GM23338 (cell line): Measurements from ENCODE around the gene KCNG3.

Source experiments
- CREB1 ChIP-seq: fragments of 250-450 bp; sonication (Bioruptor Pico); IDR thresholded peaks from 2 replicates; pipeline ENCODE4 v1.5.0; 2020; ENCODE audit warnings: low read depth, mild to moderate bottlenecking, moderate library complexity
- EZH2 ChIP-seq: fragments of 200-600 bp; sonication (generic); IDR thresholded peaks from one replicate; pipeline ENCODE4 v1.8.0; 2017; ENCODE audit warnings: antibody characterized with exemption, mild to moderate bottlenecking, low read depth; ENCODE audit not compliant: unreplicated experiment
- EZH2phosphoT487 ChIP-seq: fragments of 200-600 bp; sonication (generic); IDR thresholded peaks from one replicate; pipeline ENCODE4 v1.8.1; 2018; ENCODE audit warnings: antibody characterized with exemption; ENCODE audit not compliant: unreplicated experiment
- JUNB ChIP-seq: IDR thresholded peaks from one replicate; pipeline ENCODE4 v1.6.1; 2016; ENCODE audit warnings: antibody characterized with exemption; ENCODE audit not compliant: unreplicated experiment
- NANOG ChIP-seq: IDR thresholded peaks from 2 replicates; pipeline ENCODE4 v1.6.1; 2016; ENCODE audit warnings: antibody characterized with exemption, borderline replicate concordance
- POLR2AphosphoS5 ChIP-seq: IDR thresholded peaks from 2 replicates; pipeline ENCODE4 v1.6.1; 2016; ENCODE audit warnings: antibody characterized with exemption, low read depth
- STAT1 ChIP-seq: IDR thresholded peaks from one replicate; pipeline ENCODE4 v1.6.1; 2016; ENCODE audit warnings: antibody characterized with exemption; ENCODE audit not compliant: unreplicated experiment
- ZNF331 ChIP-seq: fragments of 250-450 bp; sonication (Bioruptor Pico); IDR thresholded peaks from 2 replicates; pipeline ENCODE4 v1.5.0; 2020; ENCODE audit warnings: low read depth, mild to moderate bottlenecking, moderate library complexity
- TF ChIP-seq, protein P1 (sequence below), 2 experiments: fragments of 200-600 bp in 1 of 2; sonication (generic) in 1 of 2; conservative IDR thresholded peaks; 2 replicates each; pipeline versions ENCODE4 v1.5.1 to v1.6.1; 2016 to 2017; ENCODE audit warnings: antibody characterized with exemption in 2 of 2, low read depth in 2 of 2, mild to moderate bottlenecking in 2 of 2, moderate library complexity in 1 of 2
- TF ChIP-seq, protein P2 (sequence below): IDR thresholded peaks from one replicate; pipeline ENCODE4 v1.6.1; 2018; ENCODE audit warnings: antibody characterized with exemption; ENCODE audit not compliant: unreplicated experiment
- TF ChIP-seq, protein P3 (sequence below): fragments of 250-450 bp; sonication (Bioruptor Pico); IDR thresholded peaks from 2 replicates; pipeline ENCODE4 v1.5.0; 2020; ENCODE audit warnings: mild to moderate bottlenecking, moderate library complexity
- TF ChIP-seq, protein P4 (sequence below): IDR thresholded peaks from 2 replicates; pipeline ENCODE4 v1.6.1; 2016; ENCODE audit warnings: antibody characterized with exemption

DNA sequence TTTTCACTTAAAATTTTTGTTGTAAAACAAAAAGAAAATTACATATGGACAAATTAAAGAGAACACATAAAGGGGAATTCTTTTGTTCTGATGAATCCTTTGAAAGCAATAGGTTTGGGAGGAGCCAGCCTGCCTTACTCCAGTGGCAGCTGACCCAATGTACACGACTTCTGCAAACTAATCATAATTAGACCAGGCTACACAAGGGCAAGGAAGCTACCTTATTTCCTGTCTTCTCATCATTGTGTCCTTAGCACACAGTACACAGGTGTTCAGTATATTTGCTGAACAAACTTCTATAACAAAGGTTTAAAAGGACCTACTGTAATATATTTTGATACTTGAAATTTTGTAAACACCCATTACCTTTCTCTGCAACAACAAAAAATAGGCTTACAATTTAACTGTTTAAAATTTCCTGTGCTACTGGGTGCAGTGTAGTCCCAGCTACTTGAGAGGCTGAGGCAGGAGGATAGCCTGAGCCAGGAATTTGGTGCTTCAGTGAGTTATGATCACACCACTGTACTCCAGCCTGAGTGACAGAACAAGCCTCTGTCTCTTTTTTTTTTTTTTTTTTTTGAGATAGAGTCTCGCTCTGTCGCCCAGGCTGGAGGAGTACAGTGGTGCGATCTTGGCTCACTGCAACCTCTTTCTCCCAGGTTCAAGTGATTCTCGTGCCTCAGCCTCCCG, 18.9 kb downstream of the KCNG3 start:
- TF ChIP-seq EZH2phosphoT487 (no peak), NANOG (no peak), POLR2AphosphoS5 (no peak), EZH2 (no peak), JUNB (no peak), CREB1 (CRISPR knock-in tag) (no peak), STAT1 (no peak), ZNF331 (CRISPR knock-in tag) (no peak)
- TF ChIP-seq, protein P1, sequence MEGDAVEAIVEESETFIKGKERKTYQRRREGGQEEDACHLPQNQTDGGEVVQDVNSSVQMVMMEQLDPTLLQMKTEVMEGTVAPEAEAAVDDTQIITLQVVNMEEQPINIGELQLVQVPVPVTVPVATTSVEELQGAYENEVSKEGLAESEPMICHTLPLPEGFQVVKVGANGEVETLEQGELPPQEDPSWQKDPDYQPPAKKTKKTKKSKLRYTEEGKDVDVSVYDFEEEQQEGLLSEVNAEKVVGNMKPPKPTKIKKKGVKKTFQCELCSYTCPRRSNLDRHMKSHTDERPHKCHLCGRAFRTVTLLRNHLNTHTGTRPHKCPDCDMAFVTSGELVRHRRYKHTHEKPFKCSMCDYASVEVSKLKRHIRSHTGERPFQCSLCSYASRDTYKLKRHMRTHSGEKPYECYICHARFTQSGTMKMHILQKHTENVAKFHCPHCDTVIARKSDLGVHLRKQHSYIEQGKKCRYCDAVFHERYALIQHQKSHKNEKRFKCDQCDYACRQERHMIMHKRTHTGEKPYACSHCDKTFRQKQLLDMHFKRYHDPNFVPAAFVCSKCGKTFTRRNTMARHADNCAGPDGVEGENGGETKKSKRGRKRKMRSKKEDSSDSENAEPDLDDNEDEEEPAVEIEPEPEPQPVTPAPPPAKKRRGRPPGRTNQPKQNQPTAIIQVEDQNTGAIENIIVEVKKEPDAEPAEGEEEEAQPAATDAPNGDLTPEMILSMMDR (conservative IDR thresholded peaks at IDR 0.05; ENCODE audit: low read depth in 2 of 2): no peak
- TF ChIP-seq, protein P2, sequence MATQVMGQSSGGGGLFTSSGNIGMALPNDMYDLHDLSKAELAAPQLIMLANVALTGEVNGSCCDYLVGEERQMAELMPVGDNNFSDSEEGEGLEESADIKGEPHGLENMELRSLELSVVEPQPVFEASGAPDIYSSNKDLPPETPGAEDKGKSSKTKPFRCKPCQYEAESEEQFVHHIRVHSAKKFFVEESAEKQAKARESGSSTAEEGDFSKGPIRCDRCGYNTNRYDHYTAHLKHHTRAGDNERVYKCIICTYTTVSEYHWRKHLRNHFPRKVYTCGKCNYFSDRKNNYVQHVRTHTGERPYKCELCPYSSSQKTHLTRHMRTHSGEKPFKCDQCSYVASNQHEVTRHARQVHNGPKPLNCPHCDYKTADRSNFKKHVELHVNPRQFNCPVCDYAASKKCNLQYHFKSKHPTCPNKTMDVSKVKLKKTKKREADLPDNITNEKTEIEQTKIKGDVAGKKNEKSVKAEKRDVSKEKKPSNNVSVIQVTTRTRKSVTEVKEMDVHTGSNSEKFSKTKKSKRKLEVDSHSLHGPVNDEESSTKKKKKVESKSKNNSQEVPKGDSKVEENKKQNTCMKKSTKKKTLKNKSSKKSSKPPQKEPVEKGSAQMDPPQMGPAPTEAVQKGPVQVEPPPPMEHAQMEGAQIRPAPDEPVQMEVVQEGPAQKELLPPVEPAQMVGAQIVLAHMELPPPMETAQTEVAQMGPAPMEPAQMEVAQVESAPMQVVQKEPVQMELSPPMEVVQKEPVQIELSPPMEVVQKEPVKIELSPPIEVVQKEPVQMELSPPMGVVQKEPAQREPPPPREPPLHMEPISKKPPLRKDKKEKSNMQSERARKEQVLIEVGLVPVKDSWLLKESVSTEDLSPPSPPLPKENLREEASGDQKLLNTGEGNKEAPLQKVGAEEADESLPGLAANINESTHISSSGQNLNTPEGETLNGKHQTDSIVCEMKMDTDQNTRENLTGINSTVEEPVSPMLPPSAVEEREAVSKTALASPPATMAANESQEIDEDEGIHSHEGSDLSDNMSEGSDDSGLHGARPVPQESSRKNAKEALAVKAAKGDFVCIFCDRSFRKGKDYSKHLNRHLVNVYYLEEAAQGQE: no peak
- TF ChIP-seq, protein P3, sequence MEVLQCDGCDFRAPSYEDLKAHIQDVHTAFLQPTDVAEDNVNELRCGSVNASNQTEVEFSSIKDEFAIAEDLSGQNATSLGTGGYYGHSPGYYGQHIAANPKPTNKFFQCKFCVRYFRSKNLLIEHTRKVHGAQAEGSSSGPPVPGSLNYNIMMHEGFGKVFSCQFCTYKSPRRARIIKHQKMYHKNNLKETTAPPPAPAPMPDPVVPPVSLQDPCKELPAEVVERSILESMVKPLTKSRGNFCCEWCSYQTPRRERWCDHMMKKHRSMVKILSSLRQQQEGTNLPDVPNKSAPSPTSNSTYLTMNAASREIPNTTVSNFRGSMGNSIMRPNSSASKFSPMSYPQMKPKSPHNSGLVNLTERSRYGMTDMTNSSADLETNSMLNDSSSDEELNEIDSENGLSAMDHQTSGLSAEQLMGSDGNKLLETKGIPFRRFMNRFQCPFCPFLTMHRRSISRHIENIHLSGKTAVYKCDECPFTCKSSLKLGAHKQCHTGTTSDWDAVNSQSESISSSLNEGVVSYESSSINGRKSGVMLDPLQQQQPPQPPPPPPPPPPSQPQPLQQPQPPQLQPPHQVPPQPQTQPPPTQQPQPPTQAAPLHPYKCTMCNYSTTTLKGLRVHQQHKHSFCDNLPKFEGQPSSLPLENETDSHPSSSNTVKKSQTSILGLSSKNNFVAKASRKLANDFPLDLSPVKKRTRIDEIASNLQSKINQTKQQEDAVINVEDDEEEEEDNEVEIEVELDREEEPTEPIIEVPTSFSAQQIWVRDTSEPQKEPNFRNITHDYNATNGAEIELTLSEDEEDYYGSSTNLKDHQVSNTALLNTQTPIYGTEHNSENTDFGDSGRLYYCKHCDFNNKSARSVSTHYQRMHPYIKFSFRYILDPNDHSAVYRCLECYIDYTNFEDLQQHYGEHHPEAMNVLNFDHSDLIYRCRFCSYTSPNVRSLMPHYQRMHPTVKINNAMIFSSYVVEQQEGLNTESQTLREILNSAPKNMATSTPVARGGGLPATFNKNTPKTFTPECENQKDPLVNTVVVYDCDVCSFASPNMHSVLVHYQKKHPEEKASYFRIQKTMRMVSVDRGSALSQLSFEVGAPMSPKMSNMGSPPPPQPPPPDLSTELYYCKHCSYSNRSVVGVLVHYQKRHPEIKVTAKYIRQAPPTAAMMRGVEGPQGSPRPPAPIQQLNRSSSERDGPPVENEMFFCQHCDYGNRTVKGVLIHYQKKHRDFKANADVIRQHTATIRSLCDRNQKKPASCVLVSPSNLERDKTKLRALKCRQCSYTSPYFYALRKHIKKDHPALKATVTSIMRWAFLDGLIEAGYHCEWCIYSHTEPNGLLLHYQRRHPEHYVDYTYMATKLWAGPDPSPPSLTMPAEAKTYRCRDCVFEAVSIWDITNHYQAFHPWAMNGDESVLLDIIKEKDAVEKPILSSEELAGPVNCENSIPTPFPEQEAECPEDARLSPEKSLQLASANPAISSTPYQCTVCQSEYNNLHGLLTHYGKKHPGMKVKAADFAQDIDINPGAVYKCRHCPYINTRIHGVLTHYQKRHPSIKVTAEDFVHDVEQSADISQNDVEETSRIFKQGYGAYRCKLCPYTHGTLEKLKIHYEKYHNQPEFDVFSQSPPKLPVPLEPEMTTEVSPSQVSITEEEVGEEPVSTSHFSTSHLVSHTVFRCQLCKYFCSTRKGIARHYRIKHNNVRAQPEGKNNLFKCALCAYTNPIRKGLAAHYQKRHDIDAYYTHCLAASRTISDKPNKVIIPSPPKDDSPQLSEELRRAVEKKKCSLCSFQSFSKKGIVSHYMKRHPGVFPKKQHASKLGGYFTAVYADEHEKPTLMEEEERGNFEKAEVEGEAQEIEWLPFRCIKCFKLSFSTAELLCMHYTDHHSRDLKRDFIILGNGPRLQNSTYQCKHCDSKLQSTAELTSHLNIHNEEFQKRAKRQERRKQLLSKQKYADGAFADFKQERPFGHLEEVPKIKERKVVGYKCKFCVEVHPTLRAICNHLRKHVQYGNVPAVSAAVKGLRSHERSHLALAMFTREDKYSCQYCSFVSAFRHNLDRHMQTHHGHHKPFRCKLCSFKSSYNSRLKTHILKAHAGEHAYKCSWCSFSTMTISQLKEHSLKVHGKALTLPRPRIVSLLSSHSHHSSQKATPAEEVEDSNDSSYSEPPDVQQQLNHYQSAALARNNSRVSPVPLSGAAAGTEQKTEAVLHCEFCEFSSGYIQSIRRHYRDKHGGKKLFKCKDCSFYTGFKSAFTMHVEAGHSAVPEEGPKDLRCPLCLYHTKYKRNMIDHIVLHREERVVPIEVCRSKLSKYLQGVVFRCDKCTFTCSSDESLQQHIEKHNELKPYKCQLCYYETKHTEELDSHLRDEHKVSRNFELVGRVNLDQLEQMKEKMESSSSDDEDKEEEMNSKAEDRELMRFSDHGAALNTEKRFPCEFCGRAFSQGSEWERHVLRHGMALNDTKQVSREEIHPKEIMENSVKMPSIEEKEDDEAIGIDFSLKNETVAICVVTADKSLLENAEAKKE (CRISPR knock-in tag): no peak
- TF ChIP-seq, protein P4, sequence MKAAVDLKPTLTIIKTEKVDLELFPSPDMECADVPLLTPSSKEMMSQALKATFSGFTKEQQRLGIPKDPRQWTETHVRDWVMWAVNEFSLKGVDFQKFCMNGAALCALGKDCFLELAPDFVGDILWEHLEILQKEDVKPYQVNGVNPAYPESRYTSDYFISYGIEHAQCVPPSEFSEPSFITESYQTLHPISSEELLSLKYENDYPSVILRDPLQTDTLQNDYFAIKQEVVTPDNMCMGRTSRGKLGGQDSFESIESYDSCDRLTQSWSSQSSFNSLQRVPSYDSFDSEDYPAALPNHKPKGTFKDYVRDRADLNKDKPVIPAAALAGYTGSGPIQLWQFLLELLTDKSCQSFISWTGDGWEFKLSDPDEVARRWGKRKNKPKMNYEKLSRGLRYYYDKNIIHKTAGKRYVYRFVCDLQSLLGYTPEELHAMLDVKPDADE: no peak
